HG03039 (cell line): ENCODE measurements around the gene PRKAR1B.
"Not testable (repeated sequence)": the region's sequence is repeated elsewhere in the genome, so short reads cannot be mapped to it uniquely, and the experiment has no call there.

Experiments
- ATAC-seq: cut with Tn5 transposase; IDR thresholded peaks from one replicate; pipeline ENCODE4 v1.9.1; 2021; ENCODE audit warnings: mild to moderate bottlenecking, moderate library complexity; ENCODE audit not compliant: unreplicated experiment

PRKAR1B gene

GRCh38 chr7:672891-673290 is 54.2 kb downstream of the PRKAR1B start:
- no peak for ATAC-seq

- no peak for ATAC-seq
Observed at GRCh38 chr7:671415-672042, 55.6 kb downstream of the PRKAR1B start.

- ATAC-seq, result no peak
Observed at GRCh38 chr7:670501-671390, 56.3 kb downstream of the PRKAR1B start.

GRCh38 chr7:668958-669357 is 58.1 kb downstream of the PRKAR1B start:
- ATAC-seq, result no peak

- no peak for ATAC-seq
Observed at GRCh38 chr7:668139-668931, 58.7 kb downstream of the PRKAR1B start.

GRCh38 chr7:666454-667292 is 60.4 kb downstream of the PRKAR1B start:
- no peak for ATAC-seq

- ATAC-seq, result no peak
Observed at GRCh38 chr7:665736-666453, 61.2 kb downstream of the PRKAR1B start.

- no peak for ATAC-seq
Observed at GRCh38 chr7:664997-665735, 61.9 kb downstream of the PRKAR1B start.

- ATAC-seq, result no peak
Observed at GRCh38 chr7:664402-664775, 62.7 kb downstream of the PRKAR1B start.

- no peak for ATAC-seq
Observed at GRCh38 chr7:662576-662975, 64.5 kb downstream of the PRKAR1B start.

- ATAC-seq, result no peak
Observed at GRCh38 chr7:659996-660395, 67.1 kb downstream of the PRKAR1B start.

GRCh38 chr7:659306-659847 is 67.7 kb downstream of the PRKAR1B start:
- ATAC-seq, result no peak

GRCh38 chr7:657565-658119 is 69.4 kb downstream of the PRKAR1B start:
- no peak for ATAC-seq

- ATAC-seq, result not testable (repeated sequence)
Observed at GRCh38 chr7:657010-657409, 70.1 kb downstream of the PRKAR1B start.

GRCh38 chr7:655758-656157 is 71.3 kb downstream of the PRKAR1B start:
- no peak for ATAC-seq

GRCh38 chr7:653829-654764 is 73.0 kb downstream of the PRKAR1B start:
- no peak for ATAC-seq

GRCh38 chr7:652881-653280 is 74.2 kb downstream of the PRKAR1B start:
- no peak for ATAC-seq

GRCh38 chr7:652167-652566 is 74.9 kb downstream of the PRKAR1B start:
- not testable (repeated sequence) for ATAC-seq
